Endodermal cell (in vitro differentiated cells): ENCODE measurements around the gene BTG2. TPM values are rescaled to one million over a fixed set of nuclear protein-coding genes. Genes with fewer than 3 reads are reported as not detected.

Experiments used
- DNase-seq: peaks from one replicate; pipeline ENCODE4 v3.0.0-alpha.2; 2017
- H3K27ac ChIP-seq: 2 replicates; pipeline ENCODE4 v1.5.1; 2013; ENCODE audit warnings: mild to moderate bottlenecking, low read depth, low read length, moderate library complexity
- H3K27me3 ChIP-seq: 2 replicates; pipeline ENCODE4 v1.6.1; 2013; ENCODE audit warnings: mild to moderate bottlenecking, low read length, moderate library complexity; ENCODE audit not compliant: insufficient read depth, control insufficient read depth, poor library complexity, severe bottlenecking
- H3K36me3 ChIP-seq: 2 replicates; pipeline ENCODE4 v1.7.0; 2013; ENCODE audit warnings: mild to moderate bottlenecking, low read length, moderate library complexity; ENCODE audit not compliant: control insufficient read depth, insufficient read depth
- H3K4me1 ChIP-seq: one replicate; pipeline ENCODE4 v1.7.0; 2013; ENCODE audit warnings: low read length; ENCODE audit not compliant: control insufficient read depth, insufficient read depth
- H3K4me3 ChIP-seq: 2 replicates; pipeline ENCODE4 v1.5.1; 2013; ENCODE audit warnings: mild to moderate bottlenecking, low read length, moderate library complexity
- H3K9ac ChIP-seq: 2 replicates; pipeline ENCODE4 v1.6.1; 2013; ENCODE audit warnings: mild to moderate bottlenecking, low read length, moderate library complexity; ENCODE audit not compliant: poor library complexity, severe bottlenecking; ENCODE audit errors: extremely low read depth
- H3K9me3 ChIP-seq: 2 replicates; pipeline ENCODE4 v1.6.1; 2013; ENCODE audit warnings: mild to moderate bottlenecking, low read length, moderate library complexity; ENCODE audit not compliant: control insufficient read depth
- H3K27ac Mint-ChIP-seq: 2 replicates; pipeline ENCODE4 v1.8.0; 2020; ENCODE audit warnings: mixed read lengths
- H3K27me3 Mint-ChIP-seq: 2 replicates; pipeline ENCODE4 v1.8.0; 2021; ENCODE audit warnings: mild to moderate bottlenecking, mixed read lengths; ENCODE audit not compliant: insufficient read depth
- H3K36me3 Mint-ChIP-seq: 2 replicates; pipeline ENCODE4 v1.8.0; 2020; ENCODE audit warnings: low read depth, mixed read lengths
- H3K4me1 Mint-ChIP-seq: 2 replicates; pipeline ENCODE4 v1.8.0; 2020; ENCODE audit warnings: mixed read lengths
- H3K4me3 Mint-ChIP-seq: 2 replicates; pipeline ENCODE4 v1.8.0; 2020; ENCODE audit warnings: mild to moderate bottlenecking, moderate library complexity, mixed read lengths
- H3K9me3 Mint-ChIP-seq: 2 replicates; pipeline ENCODE4 v1.8.0; 2020; ENCODE audit warnings: mild to moderate bottlenecking, mixed read lengths
- CTCF ChIP-seq: fragments of 200-600 bp; sonication (generic); conservative IDR thresholded peaks from 2 replicates; pipeline ENCODE4 v1.5.0; 2021; ENCODE audit warnings: antibody characterized with exemption, mild to moderate bottlenecking
- WGBS, 2 experiments: methylation state at CpG; one replicate each; pipeline versions ENCODE4 v1.1.5 to v1.1.7; 2013; ENCODE audit warnings: missing lambda C conversion rate in 2 of 2, mixed read lengths in 1 of 2; ENCODE audit not compliant: insufficient coverage in 1 of 2, insufficient read length in 1 of 2; 5-methylcytosine and 5-hydroxymethylcytosine counted together
- total RNA-seq, 2 donors: library from RNA; stranded (reverse); fragmentation: NEBNext Ultra II Directional in 1 of 2; extraction: Animal tissue kit (Norgen Biotek cat#: 25700) in 1 of 2; gene quantifications; 2 replicates in 1 of 2; 3 replicates in 1 of 2; pipeline ENCODE4 v1.2.1, GENCODE V29; 2021

The BTG2 gene
- total RNA-seq, 2 donors from 2014 or later = 49.8 to 54.6 TPM

- Mint-ChIP-seq H3K9me3 (no peaks in the 10 kb centered on the region), H3K27me3 (peaks cover 38% of the 10 kb centered on the region), H3K27ac (peak overlapping the region; percentile 71), H3K4me1 (peaks cover 66% of the 10 kb centered on the region), H3K36me3 (no peaks in the 10 kb centered on the region), H3K4me3 (no peak overlapping the region)
- Histone ChIP-seq H3K27ac (no peak overlapping the region), H3K9ac (no peak overlapping the region), H3K36me3 (no peaks in the 10 kb centered on the region), H3K9me3 (no peaks in the 10 kb centered on the region), H3K4me1 (peaks cover 25% of the 10 kb centered on the region), H3K27me3 (no peaks in the 10 kb centered on the region), H3K4me3 (no peak overlapping the region)
- peak; percentile 92 for DNase-seq
- peak; percentile 26 for TF ChIP-seq CTCF
- whole genome bisulfite sequencing, 2 experiments = 54 to 88% methylated on average over 3 to 6 of the region's 6 CpGs
These were observed 15.4 kb downstream of the BTG2 start for GRCh38 chr1:203320591-203321272.

- WGBS, 2 experiments = 86 to 89% methylated on average over 1 to 6 of the region's 6 CpGs
- peak overlapping the region; percentile 71 for H3K27ac Mint-ChIP-seq
These were observed 16.1 kb downstream of the BTG2 start for GRCh38 chr1:203321273-203322052.

More at GRCh38 chr1:203321273-203322052, 16.1 kb downstream of the BTG2 start:
- no peak for TF ChIP-seq CTCF
- H3K9ac ChIP-seq = no peak overlapping the region
- Mint-ChIP-seq H3K4me1 (peaks cover 70% of the 10 kb centered on the region), H3K9me3 (no peaks in the 10 kb centered on the region), H3K4me3 (no peak overlapping the region), H3K36me3 (no peaks in the 10 kb centered on the region), H3K27me3 (peaks cover 33% of the 10 kb centered on the region)
- no peak for DNase-seq
- no peak overlapping the region for H3K4me3 ChIP-seq
- H3K4me1 ChIP-seq = peaks cover 28% of the 10 kb centered on the region
- no peaks in the 10 kb centered on the region for H3K27me3 ChIP-seq
- no peak overlapping the region for H3K27ac ChIP-seq
- H3K9me3 ChIP-seq = no peaks in the 10 kb centered on the region
- no peaks in the 10 kb centered on the region for H3K36me3 ChIP-seq
